SKM-1 (cell line): Measurements from ENCODE around the gene SH3BGR.
A peak's percentile ranks its signal among the peaks of the same experiment; 100 is the strongest.
"Not testable (repeated sequence)": the region's sequence is repeated elsewhere in the genome, so short reads cannot be mapped to it uniquely, and the experiment has no call there.

Experiments used
- DNase-seq: peaks from one replicate; lab custom pipeline; 2025; ENCODE audit not compliant: unreplicated experiment; lab: John Stamatoyannopoulos, UW

The SH3BGR gene

GRCh38 chr21:39451332-39452206 is at the start of gene SH3BGR:
Gene SH3BGR, plus strand, starts transcription at chr21:39451970. Its CDS starts 127 bp downstream, at chr21:39452097.
- no peak for DNase-seq

DNA sequence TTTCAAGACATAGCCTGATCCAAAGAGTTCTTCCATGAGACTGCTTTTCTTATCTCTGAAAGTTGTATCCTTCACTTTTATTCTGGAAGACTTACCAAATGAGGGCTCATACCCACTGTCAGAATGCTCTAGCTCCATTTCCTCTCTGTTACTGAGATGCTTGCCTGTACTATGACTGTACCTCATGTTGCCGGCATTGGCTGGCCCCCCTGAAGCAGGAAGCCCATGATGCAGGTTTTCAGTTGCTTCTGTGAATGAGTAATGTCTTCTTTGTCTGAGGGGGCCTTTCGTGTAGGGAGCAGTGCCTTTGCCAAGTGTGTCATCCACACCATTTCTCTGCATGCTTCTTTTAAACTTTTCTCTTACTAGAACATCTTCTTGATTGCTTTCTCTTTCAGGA is 45.7 kb upstream of the SH3BGR start:
- no peak for DNase-seq

DNA sequence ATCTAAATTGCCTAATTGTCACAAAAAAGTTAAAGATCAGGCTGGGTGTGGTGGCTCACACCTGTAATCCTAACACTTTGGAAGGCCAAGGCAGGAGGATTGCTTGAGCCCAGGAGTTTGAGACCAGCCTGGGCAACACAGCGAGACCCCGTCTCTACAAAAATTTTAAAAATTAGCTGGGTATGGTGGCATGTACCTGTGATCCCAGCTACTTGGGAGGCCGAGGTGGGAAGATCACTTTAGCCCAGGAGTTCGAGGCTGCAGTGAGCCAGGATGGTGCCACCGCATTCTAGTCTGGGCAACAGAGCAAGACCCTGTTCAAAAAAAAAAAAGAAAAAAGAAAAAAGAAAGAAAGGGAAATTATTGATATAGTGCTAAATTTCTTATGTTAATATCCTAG is 32.6 kb upstream of the SH3BGR start:
- DNase-seq = not testable (repeated sequence)

GRCh38 chr21:39422527-39423241 is 29.1 kb upstream of the SH3BGR start:
- no peak for DNase-seq

GRCh38 chr21:39429445-39429844 is 22.3 kb upstream of the SH3BGR start:
- DNase-seq = no peak

DNA sequence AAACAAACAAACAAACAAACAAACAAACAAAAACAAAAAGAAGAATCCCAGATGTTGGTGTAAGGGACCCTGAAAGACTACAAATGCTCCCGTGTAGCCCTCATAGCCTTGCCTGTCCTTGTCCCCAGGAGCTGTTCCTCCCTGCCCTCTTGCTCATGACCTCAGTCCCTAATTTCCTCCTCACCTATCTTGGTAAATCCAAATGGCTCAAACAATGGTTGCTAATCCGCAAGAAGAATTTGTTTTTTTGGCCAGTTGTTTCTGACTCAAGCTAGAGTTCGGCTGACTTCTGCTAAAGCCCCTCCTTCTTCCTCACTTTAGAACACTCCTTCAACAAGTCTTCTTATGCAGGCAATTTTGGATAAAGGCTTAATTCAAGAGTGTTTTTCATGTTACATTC is 21.8 kb upstream of the SH3BGR start:
- no peak for DNase-seq

DNA sequence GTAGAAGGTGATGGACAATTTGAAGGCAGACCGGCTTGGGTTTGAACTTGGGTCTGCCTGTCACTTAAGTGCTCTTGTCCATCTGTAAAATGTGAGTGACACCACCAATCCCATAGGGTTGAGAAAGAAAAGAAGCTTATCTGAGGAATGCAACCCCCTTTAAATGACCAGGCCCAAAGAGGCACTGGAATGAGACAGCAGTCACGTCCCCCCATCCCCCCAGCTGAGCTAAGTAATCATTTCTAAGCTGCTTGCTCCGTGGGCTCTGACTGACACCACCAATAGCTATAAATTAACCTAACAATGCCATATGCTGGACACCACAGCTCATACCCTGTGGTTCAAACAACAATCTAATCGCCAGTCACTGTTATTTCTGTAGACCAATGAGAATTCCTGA is 21.3 kb upstream of the SH3BGR start:
- DNase-seq = no peak

- DNase-seq = no peak
Observed at GRCh38 chr21:39430954-39431353, 20.8 kb upstream of the SH3BGR start.

GRCh38 chr21:39434950-39435349 is 16.8 kb upstream of the SH3BGR start:
- no peak for DNase-seq

GRCh38 chr21:39439232-39439631 is 12.5 kb upstream of the SH3BGR start:
- no peak for DNase-seq

- peak; percentile 42 for DNase-seq
Observed at GRCh38 chr21:39441502-39442475, 10.0 kb upstream of the SH3BGR start.

DNA sequence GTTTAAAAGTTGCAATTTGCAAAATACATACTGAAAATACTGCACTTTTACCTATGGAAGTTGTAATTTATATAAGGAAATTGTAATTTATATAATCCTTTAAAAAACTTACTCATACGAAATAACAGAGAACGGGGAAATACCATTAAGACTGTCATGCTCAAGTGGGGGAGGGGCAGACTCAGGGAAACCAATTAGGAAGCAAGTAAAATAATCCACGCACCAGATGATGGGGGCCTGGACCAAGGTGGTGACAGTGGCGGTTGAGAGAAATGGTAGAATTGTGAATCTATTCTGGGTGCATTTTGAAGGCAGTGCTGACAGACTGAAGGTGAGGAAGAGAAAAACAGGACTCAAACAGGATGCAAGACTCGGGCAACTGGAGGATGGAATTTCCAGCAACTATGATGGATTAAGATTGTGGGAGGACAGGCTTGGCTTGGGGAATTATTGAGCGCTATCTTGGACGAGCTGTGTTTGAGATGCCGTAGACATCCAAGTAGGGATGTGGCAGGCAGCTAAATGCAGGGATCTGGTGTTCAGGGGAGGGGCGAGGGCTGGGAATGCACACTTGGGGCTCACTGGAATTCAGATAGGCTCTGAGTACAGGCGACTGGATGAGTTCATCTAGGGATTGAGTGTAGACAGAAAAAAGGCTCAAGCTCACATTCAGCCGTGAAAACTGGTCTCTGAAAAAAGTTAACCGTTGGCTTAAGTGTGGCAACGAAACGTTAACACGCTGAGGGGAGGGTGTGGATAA is 7.2 kb upstream of the SH3BGR start:
- DNase-seq = no peak

DNA sequence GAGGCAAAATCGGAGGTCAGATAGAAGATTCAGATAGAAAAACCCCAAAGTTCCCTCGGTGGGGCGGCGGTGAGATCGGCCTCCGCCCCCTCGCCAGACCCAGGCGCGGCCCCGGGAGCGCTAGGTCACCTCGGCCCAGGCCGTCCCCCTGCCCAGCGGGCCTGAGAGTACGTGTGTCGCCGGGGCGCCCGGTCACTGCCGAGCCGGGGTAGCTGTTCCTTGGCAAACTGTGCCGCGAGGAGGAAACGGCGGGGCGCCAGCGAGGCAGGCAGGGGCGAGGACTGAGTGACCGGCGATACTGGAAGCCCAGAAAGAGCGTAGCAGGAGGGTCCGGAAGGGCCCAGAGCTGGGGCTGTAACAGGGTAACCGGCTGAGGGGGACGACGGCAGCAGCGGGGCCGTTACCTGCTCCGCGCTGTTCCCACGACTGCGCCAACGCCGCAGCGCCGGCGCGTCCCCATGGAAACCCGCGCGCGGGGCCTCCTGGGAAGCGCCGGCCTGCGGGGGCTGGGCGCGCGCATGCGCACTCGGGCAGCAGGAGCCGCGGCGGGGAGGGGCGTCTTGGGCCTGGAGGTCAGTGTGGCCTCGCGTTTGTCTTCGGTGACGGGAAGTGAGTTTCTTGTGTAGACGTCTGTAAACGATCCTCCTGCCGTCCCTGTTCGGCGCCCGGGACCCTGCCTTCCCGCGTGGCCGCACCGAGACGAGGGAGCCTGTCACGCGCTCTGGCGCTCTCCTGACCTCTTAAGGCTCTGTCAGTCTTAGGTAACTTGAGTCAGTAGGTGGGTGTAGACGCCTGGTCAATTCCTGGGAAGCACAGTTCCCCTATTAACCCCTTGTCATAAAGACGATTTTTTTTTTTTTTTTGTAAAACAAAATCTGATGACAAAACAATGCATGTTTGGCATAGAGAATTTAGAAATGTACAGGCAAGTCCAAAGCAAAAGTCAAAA is 6.2 kb upstream of the SH3BGR start, which contains the start of gene LCA5L:
TSS of gene LCA5L (minus strand) at position 458 of the 949 bp plus-strand sequence. CDS start 17,285 bp downstream, outside the sequence.
- peak; percentile 86 for DNase-seq

DNA sequence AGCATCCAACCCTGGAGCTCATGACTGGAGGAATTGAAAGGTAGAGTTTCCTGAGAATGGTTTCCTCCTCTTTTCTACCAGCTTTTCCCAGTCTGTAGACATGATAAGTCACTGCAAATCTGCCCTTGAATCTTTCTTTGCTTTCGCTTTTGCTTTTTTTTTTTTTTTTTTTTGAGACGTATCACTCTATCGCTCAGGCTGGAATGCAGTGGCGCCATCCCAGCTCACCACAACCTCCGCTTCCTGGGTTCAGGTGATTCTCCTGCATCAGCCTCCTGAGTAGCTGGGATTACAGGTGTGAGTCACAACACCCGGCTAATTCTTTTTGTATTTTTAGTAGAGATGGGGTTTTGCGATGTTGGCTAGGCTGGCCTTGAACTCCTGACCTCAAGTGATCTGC is 4.5 kb upstream of the SH3BGR start:
- no peak for DNase-seq

DNA sequence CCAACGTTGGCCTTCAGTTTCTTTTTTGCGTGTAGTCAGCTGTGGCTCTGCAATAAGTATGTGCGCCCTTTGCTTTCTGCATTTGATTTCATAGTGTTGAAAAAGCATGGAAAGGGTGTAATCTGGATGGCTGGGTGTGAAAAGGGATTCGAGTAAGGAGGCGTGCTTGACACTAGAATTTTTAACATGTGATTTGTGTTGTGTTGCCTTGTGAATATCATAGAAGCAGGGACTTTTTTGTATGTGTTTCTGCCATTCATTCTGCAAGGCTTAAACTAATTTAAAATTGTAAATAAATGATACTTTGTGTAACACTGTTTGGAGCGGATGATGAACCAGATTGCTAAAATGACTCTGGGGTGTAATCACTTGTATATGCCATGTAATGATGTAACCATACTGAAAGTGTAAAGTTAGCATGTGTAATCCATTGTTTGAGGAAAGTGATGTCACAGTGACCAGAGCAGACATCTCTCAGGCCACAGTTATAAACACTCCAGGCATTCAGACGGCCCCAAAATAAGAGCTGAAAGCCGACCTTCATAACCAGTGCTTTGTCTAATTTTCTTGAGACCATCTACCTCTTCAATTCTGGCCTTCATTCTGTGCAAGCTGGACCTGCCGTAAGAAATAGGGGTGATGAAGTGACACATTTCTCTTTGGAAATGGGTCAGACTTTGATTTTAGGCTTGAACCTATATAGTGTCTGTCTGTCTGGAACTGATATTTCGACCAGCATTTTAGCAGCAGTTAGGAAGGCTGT is 618 bp downstream of the SH3BGR start:
- no peak for DNase-seq

DNA sequence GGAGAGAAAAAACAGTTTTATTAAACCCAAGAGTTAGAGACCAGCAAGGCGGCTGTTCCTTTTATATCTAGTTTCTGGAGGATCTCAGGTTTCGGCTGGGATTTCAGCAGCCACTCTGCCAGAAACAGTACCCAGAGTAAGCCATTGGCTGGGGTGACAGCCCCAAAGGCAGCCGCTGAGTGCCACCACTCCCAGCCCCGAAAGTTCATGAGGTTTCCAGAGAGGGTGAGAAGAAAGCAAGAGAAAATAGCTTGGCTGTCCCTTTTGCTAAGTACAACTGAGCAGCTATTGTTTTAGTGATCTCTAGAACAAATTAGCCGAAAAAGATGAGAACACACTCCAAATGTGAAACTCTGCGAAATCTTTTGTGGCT is 1.2 kb downstream of the SH3BGR start:
- no peak for DNase-seq

DNA sequence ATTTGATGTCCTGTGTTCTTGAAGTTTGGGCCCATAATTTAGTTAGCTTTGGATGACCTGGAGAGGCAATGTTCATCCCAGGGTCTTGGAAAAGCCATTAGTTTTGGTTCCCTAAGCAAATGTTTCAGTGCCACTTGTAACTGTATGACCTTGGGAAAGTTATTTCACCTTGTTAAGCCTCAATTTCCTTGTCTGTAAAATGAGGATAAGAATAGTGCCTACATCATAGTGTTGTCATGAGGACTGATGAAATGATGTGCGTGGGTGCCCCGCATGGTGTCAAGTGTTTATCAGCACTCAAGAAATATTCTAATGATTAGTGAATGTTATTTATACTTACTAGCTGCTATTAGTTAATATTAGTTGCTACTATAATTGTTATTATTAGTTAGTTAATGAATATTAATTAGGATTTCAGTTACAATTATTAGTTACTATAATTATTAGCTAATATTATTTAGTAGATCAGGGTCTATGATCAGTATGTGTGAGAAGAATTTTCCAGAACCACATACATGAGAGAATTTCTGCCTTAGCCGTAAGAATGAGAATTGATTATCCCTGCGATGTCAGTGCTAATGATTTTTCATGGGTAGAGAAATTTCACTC is 1.9 kb downstream of the SH3BGR start:
- no peak for DNase-seq
